ENCODE data around the gene CNGA1.
A peak's percentile ranks its signal among the peaks of the same experiment; 100 is the strongest.

The CNGA1 gene

DNA sequence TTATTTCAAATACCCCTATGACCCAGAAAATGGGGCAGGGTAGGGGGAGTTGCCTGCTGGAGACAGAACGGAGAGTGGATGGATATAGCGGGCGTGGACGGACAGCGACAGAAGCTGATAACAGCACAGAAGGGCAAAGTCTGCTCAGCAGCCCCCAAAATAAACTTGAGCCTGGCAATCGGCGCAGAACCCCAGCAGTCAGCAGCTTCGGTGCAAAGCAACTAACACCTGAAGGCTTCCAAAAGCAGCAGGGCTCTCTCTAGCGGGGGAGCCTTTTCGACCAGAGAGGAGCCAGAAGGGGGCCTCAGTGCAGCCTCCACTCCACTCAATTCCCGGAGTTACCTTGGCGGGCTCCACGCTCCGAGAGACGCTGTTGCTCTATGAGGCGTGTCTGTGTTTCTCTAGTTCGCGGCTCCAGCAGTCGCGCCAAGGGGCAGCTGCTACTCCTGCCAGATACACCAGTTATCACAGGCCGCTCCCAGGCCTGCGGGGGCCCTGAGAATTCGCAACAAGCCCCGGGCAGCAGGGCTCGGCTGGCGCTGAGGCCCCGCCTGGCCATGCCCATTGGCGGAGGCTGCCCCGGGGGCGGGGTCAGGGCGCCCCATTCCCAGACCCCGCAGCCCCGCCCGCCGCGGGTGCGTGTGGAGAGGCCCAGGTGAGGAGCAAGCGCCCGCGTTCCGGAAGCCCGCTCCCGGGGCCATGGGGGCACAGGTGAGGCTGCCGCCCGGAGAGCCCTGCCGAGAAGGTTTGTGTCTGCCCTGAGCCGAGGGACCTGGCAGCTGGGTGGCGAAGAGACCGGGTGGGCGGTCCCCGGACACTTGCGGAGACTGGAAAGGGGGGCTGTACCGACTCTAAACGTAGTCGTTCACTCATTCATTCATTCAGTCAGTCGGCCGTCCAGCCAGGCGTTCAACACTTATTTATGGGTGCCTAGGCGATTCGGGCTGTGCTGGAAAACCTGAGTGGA, at the start of gene CNGA1, which contains the start of gene NIPAL1:
TSS of gene CNGA1 (minus strand) at position 541 of the 967 bp plus-strand sequence. CDS start 63,992 bp downstream, outside the sequence.
TSS of gene NIPAL1 (plus strand) at position 632 of the 967 bp plus-strand sequence. CDS start at position 700, 68 bp downstream.
- peak; percentile 45 for DNase-seq

DNA sequence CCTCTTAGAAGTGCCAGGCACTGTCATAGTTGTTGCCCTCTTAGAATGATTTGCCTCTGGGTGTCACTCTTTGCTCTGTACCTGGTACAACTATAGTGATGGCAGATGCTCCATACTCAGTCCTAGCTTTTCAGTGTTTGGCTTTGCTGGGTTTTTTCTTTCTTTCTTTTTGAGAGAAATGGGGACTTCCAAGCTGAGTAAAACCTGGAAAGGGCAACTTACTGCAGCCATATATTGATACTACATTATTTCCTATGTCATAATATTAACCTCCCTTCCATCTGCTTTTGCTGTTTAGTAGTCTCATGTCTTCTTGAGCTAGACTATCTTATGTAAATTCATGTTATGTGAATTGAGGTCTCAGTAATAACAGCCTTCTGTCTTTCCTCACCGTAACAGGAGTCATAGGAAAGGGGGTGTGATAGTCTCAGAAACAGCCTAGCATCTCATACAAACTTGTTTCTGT, 49.1 kb upstream of the CNGA1 start:
- no peak for DNase-seq

DNA sequence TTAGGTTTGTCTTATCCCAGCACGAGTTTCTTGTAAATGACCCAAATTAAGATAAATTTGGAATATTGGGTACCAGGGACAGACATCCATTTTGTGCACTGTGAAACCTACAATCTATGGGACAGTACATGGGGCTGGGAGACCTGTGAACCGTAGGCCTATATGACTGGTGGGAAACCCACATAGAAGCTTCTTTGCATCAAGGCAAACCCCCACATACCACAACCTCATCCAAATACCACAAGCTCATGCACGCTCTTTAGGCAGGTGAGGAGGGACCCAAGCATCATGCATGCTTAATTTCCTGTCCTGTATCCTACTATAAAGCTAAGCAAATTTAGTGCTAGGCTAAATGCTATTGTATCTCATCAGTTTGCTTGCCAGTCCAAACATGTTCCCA, 47.9 kb upstream of the CNGA1 start:
- no peak for DNase-seq

DNA sequence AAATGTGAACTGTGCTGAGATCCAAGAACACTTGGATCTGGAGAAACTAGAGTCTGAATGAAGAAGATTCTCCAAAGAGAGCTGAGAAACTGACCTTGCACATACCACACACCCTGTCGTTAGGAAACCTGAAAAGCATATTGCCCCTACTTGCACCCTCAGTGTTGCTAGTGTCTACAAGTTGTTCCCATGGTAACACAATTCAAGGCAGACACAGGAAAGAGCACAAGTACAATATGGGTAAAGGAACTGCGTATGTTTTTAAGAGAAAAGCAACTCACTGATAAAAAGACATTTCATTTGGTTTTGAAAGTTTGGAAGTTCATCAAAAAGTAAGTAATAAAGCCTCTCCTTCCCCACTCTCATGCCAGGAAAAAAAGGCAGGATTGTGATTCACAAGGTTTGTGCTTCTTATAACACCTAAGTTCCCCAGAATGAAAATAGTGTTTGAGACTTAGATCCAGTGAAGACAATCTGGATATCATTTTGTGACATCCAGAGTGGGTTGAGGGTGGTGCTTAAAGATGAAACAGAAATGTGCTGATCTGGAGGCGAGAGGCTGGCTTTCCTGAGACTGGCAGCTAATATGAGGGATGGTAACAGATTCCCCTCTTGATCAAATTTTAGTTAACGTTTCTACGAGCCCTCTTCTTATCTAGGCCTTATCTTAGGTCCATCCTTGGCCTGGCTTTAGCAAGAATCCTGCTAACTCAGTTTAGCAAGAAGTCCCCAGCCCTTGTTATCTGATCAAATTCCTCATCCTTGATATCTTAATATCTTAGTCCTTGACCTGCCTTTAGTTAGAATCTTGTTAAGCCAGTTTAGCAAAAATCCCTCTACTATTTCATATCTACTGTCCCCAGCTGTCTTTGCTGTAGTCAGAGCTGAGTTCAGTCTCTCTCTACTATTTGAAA, 42.4 kb upstream of the CNGA1 start:
- DNase-seq: no peak

DNA sequence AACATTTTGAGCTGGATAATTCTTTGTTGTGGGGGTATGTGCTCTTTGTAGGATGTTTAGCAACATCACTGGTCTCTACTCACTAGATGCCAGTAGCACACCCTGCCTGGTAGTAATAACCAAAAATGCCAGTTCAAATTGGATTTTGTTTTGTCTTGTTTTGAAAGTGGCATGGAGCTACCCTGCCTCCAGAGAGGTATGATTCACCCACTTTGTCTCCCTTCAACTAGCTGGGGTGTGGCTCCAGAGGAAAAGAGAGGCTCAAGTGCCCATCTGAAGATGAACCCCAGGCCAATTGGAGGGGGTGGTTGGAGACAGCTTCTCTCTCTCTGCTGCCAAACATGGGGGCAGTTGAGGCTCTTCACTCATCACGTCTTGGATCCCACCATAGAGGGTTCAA, 34.6 kb upstream of the CNGA1 start:
- DNase-seq: no peak

DNA sequence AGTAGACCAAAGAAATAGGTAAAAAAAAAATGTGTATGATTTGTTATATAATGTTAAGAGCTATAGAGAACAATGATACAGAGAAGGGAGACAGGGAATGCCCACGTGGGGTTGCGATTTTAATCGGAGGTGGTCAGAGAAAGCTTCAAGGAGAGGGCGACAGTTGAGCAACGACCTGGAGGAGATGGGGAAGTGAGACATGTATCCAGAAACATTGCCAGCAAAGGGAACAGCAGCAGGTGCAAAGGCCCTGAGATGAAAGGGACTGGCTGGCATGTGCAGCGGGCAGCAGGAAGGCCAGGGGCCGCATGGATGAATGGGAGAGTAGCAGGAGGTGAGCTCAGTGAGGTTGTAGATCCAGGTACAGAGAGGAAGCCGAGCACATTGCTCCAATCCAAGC, 33.0 kb upstream of the CNGA1 start:
- no peak for DNase-seq

DNA sequence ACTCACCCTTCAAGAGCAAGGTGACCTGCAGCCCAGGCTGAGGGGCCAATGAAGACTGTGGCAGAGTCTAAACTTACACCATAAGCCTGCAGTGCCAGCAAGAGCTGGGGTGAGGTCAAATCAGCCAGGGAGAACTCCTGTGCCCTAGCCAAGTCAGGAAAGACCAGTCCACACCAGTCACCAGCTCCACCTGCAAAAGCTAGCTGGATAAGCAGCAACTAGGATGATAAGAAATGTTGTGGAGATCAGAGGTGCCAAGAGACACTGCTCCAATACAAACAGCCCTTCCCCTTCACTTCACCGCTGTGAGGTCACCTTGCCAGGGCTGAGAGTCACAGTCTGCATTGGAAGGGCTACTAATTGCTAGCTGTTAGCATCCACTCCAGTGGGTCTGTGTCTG, 31.4 kb upstream of the CNGA1 start:
- DNase-seq: no peak

DNA sequence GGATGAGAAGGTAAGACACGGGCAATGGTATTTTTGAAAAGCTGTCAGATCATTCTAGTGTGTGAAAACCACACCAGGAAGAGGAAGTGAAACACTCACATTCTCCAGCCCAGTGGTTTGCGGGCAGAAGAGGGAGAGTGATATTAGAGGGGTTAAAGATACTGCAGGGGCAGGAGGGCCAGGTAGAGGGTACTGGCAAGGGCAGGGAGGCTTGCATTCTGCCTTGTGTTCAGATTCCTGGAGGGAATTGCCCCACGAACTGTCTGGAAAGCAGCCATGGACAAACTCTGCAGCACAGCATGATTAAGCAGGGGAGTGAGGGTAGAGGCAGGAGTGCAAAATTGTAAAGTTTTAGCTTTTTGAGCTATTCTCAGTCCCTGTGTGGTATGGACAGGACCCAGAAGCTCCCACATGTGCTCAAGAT, 31.0 kb upstream of the CNGA1 start:
- peak; percentile 80 for DNase-seq

DNA sequence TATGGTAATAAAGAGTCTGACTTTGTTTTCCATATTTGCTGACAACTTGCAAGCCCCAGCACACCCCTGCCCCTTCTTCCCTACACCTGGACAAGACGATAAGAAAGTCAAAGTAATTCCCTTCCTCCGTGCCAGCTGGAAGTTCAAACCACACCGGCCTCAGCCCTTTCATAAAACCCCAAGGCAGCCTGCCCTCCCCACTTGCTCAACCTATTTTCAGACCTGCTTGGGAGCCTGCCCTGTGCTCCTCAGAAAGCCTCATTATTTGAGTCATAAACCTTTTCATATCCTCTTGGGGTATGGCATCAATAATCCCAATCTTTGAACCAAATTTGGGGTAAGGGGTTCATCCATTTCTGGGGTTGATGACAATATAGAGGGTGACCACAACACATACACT, 29.6 kb upstream of the CNGA1 start:
- no peak for DNase-seq

DNA sequence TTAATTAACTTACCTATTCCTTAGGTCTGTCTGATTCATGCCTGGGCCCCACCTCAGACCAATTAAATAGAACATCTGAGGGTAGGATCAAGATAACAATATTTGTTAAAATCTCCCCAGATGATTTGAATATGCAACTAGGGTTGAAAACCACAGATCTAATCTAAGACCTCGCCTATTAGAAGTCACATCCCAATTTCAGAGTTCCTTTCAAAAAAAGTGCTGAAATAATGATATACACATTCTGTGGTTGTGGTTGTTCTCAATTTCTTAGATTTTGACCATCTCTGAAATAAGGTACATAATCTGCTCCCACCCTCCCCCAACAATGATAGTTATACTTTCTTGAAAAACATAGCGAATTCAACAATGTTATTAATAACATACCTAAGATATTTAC, 27.8 kb upstream of the CNGA1 start:
- DNase-seq: no peak

DNA sequence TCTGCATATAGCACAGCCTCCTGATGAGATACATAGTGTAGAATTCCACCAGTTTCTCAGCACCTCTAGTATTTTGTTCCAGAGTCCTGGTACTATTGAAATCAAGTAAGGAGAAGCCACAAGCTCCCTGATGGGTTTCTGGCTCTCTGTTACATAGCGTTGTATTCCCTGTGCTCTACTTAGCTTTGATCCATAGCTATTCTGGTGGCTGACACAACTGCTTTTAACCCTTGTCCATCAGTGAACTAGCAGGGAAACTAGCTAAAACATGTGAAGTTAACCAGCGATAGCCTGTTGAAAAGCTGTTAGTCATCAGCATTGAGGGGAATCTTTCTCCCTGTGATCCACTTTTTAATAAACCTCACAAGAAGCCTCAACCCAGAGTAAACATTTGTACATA, 27.0 kb upstream of the CNGA1 start:
- no peak for DNase-seq

DNA sequence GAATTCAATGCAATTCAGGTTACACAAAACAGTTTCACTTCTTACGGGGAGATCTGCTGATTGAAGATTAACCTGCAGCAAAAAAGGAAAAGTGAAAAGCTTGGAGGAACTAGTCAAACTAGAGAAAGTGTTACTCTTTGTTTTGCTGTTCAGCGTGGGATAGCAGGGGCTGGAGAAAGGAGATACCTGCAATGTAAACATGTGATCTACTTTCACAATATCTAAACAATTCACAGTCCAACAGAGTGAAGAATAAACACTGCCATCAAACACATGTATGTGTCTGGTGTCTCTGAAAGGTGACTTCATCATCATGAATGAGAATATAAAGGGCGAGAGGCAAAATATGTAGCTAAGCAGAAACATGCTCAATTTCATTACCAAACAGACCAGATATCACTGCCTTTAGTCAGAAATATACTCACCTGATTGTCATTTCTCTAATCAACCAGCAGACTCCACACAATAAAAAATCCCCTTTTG, 26.5 kb upstream of the CNGA1 start:
- no peak for DNase-seq

DNA sequence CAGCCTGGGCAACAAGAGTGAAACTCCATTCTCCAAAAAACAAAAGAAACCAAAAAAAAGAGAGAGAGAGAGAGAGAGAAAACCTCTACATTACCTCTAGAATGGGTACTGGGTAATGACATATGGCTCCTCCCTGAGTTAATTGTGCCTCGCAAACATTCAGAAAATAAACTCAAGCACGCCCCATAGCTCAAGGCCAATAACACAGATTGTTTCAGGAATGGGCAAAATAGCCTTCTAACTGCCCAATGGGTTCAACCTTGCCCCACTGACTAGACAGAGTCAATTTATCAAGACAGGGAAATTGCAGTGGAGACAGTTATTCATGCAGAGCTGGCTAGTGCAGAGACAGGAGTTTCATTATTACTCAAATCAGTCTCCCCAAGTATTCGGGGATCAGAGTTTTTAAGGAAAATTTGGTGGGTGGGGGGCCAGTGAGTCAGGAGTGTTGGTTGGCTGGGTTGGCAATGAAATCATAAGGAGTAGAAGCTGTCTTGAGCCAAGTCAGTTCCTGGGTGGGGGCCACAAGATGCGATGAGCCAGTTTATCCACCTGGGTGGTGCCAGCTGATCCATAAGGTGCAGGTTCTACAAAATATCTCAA, 25.2 kb upstream of the CNGA1 start:
- DNase-seq: no peak

DNA sequence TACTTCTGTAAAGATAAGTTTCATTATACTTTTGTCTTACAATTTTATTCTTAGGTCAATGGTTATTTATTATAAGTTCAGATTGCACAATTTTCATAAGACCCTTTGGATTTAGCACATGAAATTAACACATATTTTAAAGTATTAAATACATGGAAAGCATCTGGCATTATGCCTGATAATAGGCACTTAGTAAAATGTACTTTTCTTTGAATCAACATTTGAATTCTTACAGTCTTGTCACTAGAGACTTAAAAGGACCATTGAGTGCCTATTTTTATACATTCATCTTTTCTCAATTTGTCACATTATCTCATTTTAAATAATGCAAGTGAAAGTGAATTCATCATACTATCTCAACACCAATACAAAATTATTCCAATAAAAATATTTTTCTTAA, 23.1 kb upstream of the CNGA1 start:
- no peak for DNase-seq

DNA sequence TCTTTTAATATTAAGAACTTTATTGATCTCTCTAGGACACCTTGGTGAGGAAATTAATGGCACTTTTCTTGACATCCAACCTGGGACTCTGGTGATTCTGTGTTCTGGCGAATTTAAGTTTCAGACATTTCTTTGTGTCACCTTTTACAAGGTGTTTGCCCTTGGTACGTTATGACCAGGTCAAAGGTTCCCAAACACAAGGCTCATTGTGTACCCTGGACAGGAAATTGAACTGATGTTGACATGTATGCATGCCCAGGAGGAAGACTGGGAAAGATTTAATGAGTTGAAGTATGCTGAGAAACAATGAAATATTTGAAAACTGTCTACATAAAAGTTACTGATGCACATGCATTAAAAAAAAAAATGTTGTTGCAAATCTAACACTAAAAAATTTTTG, 22.2 kb upstream of the CNGA1 start:
- DNase-seq: no peak

DNA sequence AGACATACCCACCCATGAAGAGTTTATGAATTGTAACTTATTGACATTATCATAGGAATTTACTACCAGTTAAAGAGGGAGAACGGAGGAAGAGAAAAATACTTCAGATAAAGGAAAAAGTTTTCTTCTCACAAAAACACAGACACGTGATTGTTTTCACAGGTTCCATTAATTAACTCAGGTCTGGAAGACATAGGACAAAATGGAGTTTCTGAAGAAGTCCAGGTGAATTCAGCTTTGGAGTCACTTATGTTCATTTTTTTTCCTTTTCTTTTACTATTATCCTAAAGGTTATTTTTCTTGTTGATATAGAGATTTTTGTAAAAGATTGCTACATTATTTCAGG, 20.6 kb upstream of the CNGA1 start:
- DNase-seq: no peak

DNA sequence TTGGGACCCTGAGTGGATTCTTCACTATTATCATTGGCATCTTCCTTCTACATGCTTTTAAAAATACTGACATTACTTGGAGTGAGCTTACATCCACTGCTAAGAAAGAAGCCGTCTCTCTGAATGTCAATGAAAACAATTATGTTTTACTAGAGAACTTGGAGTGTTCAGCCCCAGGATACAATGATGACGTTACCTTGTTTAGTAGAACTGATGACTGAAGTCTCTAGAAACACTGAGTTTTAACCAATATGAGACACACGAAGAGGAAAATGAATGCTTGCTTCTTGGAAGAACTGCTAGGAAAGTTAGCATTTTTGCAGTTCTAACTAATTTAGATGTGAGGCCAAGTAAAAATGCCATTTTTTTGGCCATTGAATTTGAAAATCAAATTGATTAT, 19.5 kb upstream of the CNGA1 start:
- DNase-seq: no peak

DNA sequence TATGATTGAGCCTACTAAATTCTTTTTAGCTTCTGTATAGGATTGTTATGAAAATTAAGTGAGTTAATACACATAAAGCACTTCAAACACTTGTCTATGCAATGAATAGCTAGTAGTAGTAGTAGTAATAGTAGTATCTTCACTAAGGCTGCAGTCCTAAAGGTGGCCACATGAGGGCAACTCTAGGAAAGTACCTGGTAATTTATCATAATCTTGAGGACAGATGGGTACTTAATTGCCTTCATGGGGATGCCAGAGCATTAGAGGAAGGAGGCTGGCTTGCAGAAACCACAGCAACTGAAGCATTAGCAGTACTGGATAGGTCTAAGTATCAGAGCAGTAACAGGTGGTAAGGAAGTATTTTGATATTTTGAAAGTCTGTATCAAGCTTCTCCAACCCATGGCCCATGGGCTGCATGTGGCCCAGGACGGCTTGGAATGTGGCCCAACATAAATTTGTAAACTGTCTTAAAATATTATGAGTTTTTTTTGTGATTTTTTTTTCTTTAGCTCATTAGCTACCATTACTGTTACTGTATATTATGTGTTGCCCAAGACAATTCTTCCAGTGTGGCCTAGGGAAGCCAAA, 17.4 kb upstream of the CNGA1 start:
- peak; percentile 44 for DNase-seq

DNA sequence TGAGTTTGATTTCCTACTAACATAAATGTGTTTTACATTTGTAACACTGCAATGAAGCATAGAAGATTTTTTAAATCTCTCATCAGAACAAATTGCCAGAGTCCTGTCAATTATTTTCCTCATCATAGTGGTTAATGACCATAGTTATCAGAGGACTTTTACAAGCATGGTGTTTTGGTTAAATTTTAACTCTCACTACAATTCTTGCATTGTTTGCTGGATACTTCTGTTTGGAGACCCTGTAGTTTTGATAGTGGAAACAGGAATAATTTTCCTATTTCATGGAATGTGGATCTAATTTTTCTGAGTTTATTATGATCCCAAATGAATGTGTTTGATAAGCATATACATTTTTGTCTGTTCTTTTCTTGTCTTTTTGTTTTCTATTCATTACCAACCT, 16.9 kb upstream of the CNGA1 start:
- DNase-seq: no peak

DNA sequence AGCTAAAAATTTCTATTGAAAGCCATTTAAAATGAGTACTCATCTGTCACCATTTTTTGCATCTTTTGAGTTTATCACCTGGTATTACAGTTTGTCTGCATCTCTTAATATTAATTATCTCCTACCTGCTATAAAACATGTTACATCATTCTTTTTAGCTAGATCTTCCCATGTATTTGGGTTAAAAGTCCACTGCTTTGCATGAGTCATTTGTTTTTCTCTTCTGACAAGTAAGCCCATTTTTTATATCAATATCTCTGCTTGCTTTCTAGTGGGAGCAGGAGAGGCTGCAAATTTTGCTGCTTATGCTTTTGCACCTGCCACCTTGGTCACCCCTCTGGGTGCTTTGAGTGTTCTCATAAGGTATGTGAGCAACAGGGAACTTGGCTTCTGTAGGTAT, 16.2 kb upstream of the CNGA1 start:
- DNase-seq: no peak

DNA sequence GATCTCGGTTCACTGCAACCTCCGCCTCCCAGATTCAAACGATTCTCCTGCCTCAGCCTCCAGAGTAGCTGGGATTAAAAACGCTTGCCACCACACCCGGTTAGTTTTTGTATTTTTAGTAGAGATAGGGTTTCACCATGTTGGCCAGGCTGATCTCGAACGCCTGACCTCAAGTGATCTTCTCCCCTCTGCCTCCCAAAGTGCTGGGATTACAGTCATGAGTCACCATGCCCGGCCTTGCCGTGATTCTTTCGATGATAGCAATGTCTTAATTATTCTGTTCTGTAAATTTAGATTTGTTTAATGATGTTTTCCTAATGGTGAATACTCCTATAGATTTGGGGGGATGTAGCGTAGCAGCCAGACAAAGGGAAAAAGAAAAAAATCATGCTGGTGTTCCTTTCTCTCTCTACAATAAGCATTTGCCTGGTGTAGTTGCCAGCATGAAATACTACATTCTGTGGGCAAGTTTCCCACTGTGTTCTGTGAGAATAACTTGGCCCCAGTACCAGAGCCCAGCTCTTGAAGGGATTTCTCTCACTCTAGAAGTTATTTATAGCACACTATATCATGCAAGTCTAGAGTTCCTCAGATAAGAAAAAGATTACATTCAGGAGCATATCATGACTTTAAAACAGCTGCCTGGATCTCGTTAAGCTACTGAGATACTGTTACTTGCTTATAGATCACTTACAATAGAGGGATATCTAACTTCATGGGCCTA, 15.5 kb upstream of the CNGA1 start:
- no peak for DNase-seq

DNA sequence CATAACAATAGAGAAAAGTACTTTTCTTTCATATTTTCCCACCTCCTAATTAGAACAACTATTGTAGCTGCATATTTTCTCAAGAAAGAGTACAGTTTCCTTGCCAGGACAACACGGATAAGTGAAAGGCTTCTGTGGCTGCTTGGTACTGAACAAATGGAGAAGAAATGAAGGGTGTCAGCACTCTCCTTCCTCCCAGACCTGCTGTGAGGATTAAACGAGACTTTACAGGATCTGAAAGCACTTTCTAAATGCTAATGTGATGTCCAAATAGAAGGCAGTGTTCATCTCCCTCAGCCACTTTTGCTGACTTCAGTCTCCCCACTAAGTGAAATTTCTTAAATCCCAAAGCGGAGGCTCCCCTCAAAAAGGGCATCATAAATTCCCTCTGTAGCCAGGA, 14.0 kb upstream of the CNGA1 start:
- peak; percentile 36 for DNase-seq
